ENCODE results near the gene JPH4. TPM values are rescaled to one million over a fixed set of nuclear protein-coding genes. Genes with fewer than 3 reads are reported as not detected.
"Not testable (repeated sequence)": the region's sequence is repeated elsewhere in the genome, so short reads cannot be mapped to it uniquely, and the experiment has no call there.

Gene JPH4
- total and polyA plus RNA-seq, 7 experiments from 2014 or later = 0.13 to 1.2 (median 0.16) TPM; not detected in 4

DNA sequence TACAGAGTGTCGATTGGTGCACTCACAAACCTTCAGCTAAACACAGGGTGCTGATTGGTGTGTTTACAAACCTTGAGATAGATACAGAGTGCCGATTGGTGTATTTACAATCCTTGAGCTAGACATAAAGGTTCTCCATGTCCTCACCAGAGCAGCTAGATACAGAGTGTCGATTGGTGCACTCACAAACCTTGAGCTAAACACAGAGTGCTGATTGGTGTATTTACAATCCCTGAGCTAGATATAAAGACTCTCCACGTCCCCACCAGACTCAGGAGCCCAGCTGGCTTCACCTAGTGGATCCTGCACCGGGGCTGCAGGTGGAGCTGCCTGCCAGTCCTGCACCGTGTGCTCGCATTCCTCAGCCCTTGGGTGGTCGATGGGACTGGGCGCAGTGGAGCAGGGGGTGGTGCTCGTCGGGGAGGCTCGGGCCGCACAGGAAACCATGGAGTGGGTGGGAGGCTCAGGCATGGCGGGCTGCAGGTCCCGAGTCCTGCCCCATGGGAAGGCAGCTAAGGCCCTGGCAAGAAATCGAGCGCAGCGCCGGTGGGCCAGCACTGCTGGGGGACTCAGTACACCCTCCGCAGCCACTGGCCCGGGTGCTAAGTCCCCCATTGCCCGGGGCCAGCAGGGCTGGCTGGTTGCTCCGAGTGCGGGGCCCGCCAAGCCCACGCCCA lies 6.1 kb upstream of the JPH4 start:
- H3K27me3 Mint-ChIP-seq = peaks cover 28 to 40% (median 31%) of the 10 kb centered on the region in 5 donors

DNA sequence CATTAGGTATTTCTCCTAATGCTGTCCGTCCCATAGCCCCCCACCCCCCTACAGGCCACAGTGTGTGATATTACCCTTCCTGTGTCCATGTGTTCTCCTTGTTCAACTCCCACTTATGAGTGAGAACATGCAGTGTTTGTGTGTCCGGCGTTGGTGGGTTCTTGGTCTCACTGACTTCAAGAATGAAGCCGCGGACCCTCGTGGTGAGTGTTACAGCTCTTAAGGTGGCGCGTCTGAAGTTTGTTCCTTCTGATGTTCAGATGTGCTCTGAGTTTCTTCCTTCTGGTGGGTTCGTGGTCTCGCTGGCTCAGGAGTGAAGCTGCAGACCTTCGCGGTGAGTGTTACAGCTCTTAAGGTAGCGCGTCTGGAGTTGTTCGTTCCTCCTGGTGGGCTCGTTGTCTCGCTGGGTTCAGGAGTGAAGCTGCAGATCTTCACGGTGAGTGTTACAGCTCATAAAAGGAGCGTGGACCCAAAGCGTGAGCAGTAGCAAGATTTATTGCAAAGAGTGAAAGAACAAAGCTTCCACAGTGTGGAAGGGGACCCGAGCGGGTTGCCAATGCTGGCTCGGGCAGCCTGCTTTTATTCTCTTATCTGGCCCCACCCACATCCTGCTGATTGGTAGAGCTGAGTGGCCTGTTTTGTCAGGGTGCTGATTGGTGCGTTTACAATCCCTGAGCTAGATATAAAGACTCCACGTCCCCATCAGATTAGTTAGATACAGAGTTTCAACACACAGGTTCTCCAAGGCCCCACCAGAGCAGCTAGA lies 5.4 kb upstream of the JPH4 start:
- H3K27ac ChIP-seq (ENCODE audit: low read depth, low read length); H3K36me3 ChIP-seq (ENCODE audit: control insufficient read depth in 2 of 3, insufficient read depth in 3 of 3, low read length in 3 of 3); DNase-seq; H3K4me3 Mint-ChIP-seq; H3K4me1 ChIP-seq (ENCODE audit: control insufficient read depth in 2 of 2, insufficient read depth in 2 of 2, low read length in 2 of 2); intact Hi-C loops (cut with micrococcal nuclease); H3K4me3 ChIP-seq (ENCODE audit: low read length); H3K9me3 Mint-ChIP-seq; POLR2A ChIA-PET; ATAC-seq; CTCF ChIA-PET; H3K27me3 ChIP-seq (ENCODE audit: control insufficient read depth in 2 of 2, insufficient read depth in 2 of 2, low read length in 2 of 2); H3K4me1 Mint-ChIP-seq; H3K36me3 Mint-ChIP-seq; H3K9me3 ChIP-seq (ENCODE audit: control insufficient read depth in 2 of 3, low read length in 3 of 3); H3K27ac Mint-ChIP-seq: not testable (repeated sequence)
- H3K27me3 Mint-ChIP-seq = peaks cover 34 to 45% (median 36%) of the 10 kb centered on the region in 5 donors

More for the DNA sequence above, 6.1 kb upstream of the JPH4 start:
- DNase-seq; ATAC-seq; H3K36me3 ChIP-seq (ENCODE audit: control insufficient read depth in 2 of 3, insufficient read depth in 3 of 3, low read length in 3 of 3); H3K36me3 Mint-ChIP-seq; H3K4me1 ChIP-seq (ENCODE audit: control insufficient read depth in 2 of 2, insufficient read depth in 2 of 2, low read length in 2 of 2); CTCF ChIA-PET; H3K27ac Mint-ChIP-seq; intact Hi-C loops (cut with micrococcal nuclease); H3K27ac ChIP-seq (ENCODE audit: low read depth, low read length); H3K4me3 ChIP-seq (ENCODE audit: low read length); H3K9me3 Mint-ChIP-seq; H3K9me3 ChIP-seq (ENCODE audit: control insufficient read depth in 2 of 3, low read length in 3 of 3); POLR2A ChIA-PET; H3K4me3 Mint-ChIP-seq; H3K27me3 ChIP-seq (ENCODE audit: control insufficient read depth in 2 of 2, insufficient read depth in 2 of 2, low read length in 2 of 2): not testable (repeated sequence)
- peaks cover 3 to 13% (median 9%) of the 10 kb centered on the region in 7 donors for H3K4me1 Mint-ChIP-seq

GRCh38 chr14:23582906-23583760 lies 4.5 kb upstream of the JPH4 start:
- no peak overlapping the region for H3K27ac Mint-ChIP-seq
- POLR2A ChIA-PET = interaction anchor here (0.7 kb wide), 2 partner anchors 11 to 14 kb away, joined by 3 to 4 read pairs; no protein-coding TSS in a partner anchor

GRCh38 chr14:23580948-23581281 lies 2.3 kb upstream of the JPH4 start:
- no peaks in the 10 kb centered on the region for H3K36me3 ChIP-seq (ENCODE audit: control insufficient read depth in 2 of 3, insufficient read depth in 3 of 3, low read length in 3 of 3)
- Mint-ChIP-seq H3K9me3 (peaks cover 0 to 2% (median 0%) of the 10 kb centered on the region in 11 donors), H3K27me3 (peaks cover 43 to 58% (median 49%) of the 10 kb centered on the region in 5 donors), H3K4me1 (peaks cover 8 to 23% (median 16%) of the 10 kb centered on the region in 7 donors), H3K4me3 (no peak overlapping the region), H3K27ac (no peak overlapping the region), H3K36me3 (no peaks in the 10 kb centered on the region)
- ATAC-seq (no peak), DNase-seq (no peak)
- H3K4me1 ChIP-seq (ENCODE audit: control insufficient read depth in 2 of 2, insufficient read depth in 2 of 2, low read length in 2 of 2) = peaks cover 0 to 7% of the 10 kb centered on the region in 2 donors
- ChIA-PET POLR2A (interaction anchor here (0.6 kb wide), 1 partner anchor 9 kb away, joined by 7 read pairs; no protein-coding TSS in a partner anchor), CTCF (interaction anchor here (0.6 to 0.9 kb wide), 2 partner anchors 19 to 51 kb away, joined by 3 read pairs; no protein-coding TSS in a partner anchor)
- intact Hi-C loops (cut with micrococcal nuclease) = no loop called here
- H3K4me3 ChIP-seq (ENCODE audit: low read length) = no peak overlapping the region
- H3K9me3 ChIP-seq (ENCODE audit: control insufficient read depth in 2 of 3, low read length in 3 of 3) = no peaks in the 10 kb centered on the region
- H3K27ac ChIP-seq (ENCODE audit: low read depth, low read length) = no peak overlapping the region
- H3K27me3 ChIP-seq (ENCODE audit: control insufficient read depth in 2 of 2, insufficient read depth in 2 of 2, low read length in 2 of 2) = peaks cover 0 to 14% of the 10 kb centered on the region in 2 donors

More at GRCh38 chr14:23582906-23583760, 4.5 kb upstream of the JPH4 start:
- no peak overlapping the region for H3K4me3 Mint-ChIP-seq
- peaks cover 41 to 52% (median 44%) of the 10 kb centered on the region in 5 donors for H3K27me3 Mint-ChIP-seq
- no peaks in the 10 kb centered on the region for H3K9me3 ChIP-seq (ENCODE audit: control insufficient read depth in 2 of 3, low read length in 3 of 3)
- no peak for ATAC-seq
- H3K36me3 Mint-ChIP-seq = no peaks in the 10 kb centered on the region
- H3K4me3 ChIP-seq (ENCODE audit: low read length) = no peak overlapping the region
- intact Hi-C loops (cut with micrococcal nuclease) = no loop called here
- CTCF ChIA-PET = interaction anchor here (0.9 kb wide), 1 partner anchor 347 kb away, joined by 3 read pairs; no protein-coding TSS in a partner anchor
- H3K27ac ChIP-seq (ENCODE audit: low read depth, low read length) = no peak overlapping the region
- peaks cover 0 to 7% of the 10 kb centered on the region in 2 donors for H3K4me1 ChIP-seq (ENCODE audit: control insufficient read depth in 2 of 2, insufficient read depth in 2 of 2, low read length in 2 of 2)
- DNase-seq = no peak
- peaks cover 0 to 13% (median 9%) of the 10 kb centered on the region in 7 donors for H3K4me1 Mint-ChIP-seq
- H3K36me3 ChIP-seq (ENCODE audit: control insufficient read depth in 2 of 3, insufficient read depth in 3 of 3, low read length in 3 of 3) = no peaks in the 10 kb centered on the region
- peaks cover 0 to 2% of the 10 kb centered on the region in 2 donors for H3K27me3 ChIP-seq (ENCODE audit: control insufficient read depth in 2 of 2, insufficient read depth in 2 of 2, low read length in 2 of 2)
- H3K9me3 Mint-ChIP-seq = peaks cover 0 to 2% (median 0%) of the 10 kb centered on the region in 11 donors

DNA sequence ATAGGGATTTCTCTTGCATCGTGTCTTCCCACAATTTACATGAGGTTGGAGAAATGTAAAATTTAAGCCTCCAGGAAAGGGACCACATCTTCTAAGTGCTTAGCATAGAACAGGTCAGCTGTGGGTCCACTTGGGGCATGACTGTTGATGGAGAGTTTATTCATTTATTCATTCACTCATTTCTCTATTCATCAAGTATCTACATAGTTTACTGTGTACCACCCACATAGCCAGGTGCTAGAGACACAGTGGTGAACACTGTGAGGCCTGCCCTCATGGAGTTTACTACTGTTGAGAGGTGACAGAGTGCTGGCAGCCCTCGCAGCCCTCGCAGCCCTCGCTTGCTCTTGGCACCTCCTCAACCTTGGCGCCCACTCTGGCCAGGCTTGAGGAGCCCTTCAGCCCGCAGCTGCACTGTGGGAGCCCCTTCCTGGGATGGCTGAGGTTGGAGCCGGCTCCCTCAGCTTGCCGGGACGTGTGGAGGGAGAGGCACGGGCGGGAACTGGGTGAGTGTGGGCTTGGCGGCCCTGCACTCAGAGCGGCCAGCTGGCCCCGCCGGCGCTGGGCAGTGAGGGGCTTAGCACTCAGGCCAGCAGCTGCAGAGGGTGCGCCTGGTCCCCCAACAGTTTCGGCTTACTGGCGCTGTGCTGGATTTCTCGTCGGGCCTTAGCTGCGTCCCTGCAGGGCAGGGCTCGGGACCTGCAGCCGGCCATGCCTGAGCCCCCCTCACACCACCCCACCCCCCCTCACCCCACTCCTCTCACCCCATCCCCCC lies 1.7 kb upstream of the JPH4 start:
- Mint-ChIP-seq H3K36me3 (no peaks in the 10 kb centered on the region), H3K9me3 (no peaks in the 10 kb centered on the region), H3K4me1 (peaks cover 8 to 24% (median 16%) of the 10 kb centered on the region in 7 donors), H3K27ac (no peak overlapping the region), H3K4me3 (no peak overlapping the region), H3K27me3 (peaks cover 40 to 57% (median 46%) of the 10 kb centered on the region in 5 donors)
- Histone ChIP-seq H3K36me3 (ENCODE audit: control insufficient read depth in 2 of 3, insufficient read depth in 3 of 3, low read length in 3 of 3) (no peaks in the 10 kb centered on the region), H3K4me1 (ENCODE audit: control insufficient read depth in 2 of 2, insufficient read depth in 2 of 2, low read length in 2 of 2) (peaks cover 0 to 7% of the 10 kb centered on the region in 2 donors), H3K27me3 (ENCODE audit: control insufficient read depth in 2 of 2, insufficient read depth in 2 of 2, low read length in 2 of 2) (peaks cover 0 to 14% of the 10 kb centered on the region in 2 donors), H3K27ac (ENCODE audit: low read depth, low read length) (no peak overlapping the region), H3K9me3 (ENCODE audit: control insufficient read depth in 2 of 3, low read length in 3 of 3) (no peaks in the 10 kb centered on the region), H3K4me3 (ENCODE audit: low read length) (no peak overlapping the region)
- CTCF ChIA-PET = interaction anchor here (0.6 to 0.9 kb wide), 2 partner anchors 19 to 52 kb away, joined by 3 read pairs; no protein-coding TSS in a partner anchor
- POLR2A ChIA-PET = interaction anchor here (0.6 kb wide), 1 partner anchor 10 kb away, joined by 7 read pairs; no protein-coding TSS in a partner anchor
- DNase-seq = no peak
- ATAC-seq = no peak
- intact Hi-C loops (cut with micrococcal nuclease) = no loop called here

- Histone ChIP-seq H3K9me3 (ENCODE audit: control insufficient read depth in 2 of 3, low read length in 3 of 3) (no peaks in the 10 kb centered on the region), H3K27ac (ENCODE audit: low read depth, low read length) (no peak overlapping the region), H3K4me1 (ENCODE audit: control insufficient read depth in 2 of 2, insufficient read depth in 2 of 2, low read length in 2 of 2) (peaks cover 0 to 7% of the 10 kb centered on the region in 2 donors), H3K36me3 (ENCODE audit: control insufficient read depth in 2 of 3, insufficient read depth in 3 of 3, low read length in 3 of 3) (no peaks in the 10 kb centered on the region), H3K4me3 (ENCODE audit: low read length) (no peak overlapping the region), H3K27me3 (ENCODE audit: control insufficient read depth in 2 of 2, insufficient read depth in 2 of 2, low read length in 2 of 2) (peaks cover 0 to 14% of the 10 kb centered on the region in 2 donors)
- ChIA-PET CTCF (no interaction called here), POLR2A (no interaction called here)
- intact Hi-C loops (cut with micrococcal nuclease) = no loop called here
- H3K27ac Mint-ChIP-seq = no peak overlapping the region
- DNase-seq = no peak
- peaks cover 46 to 63% (median 51%) of the 10 kb centered on the region in 5 donors for H3K27me3 Mint-ChIP-seq
- peaks cover 8 to 29% (median 16%) of the 10 kb centered on the region in 7 donors for H3K4me1 Mint-ChIP-seq
- no peak for ATAC-seq
- H3K36me3 Mint-ChIP-seq = no peaks in the 10 kb centered on the region
- peak overlapping the region in 2 of 10 donors; percentile 14 to 16 for H3K4me3 Mint-ChIP-seq
- H3K9me3 Mint-ChIP-seq = peaks cover 0 to 2% (median 0%) of the 10 kb centered on the region in 11 donors
Measured at GRCh38 chr14:23579739-23580138, 1.1 kb upstream of the JPH4 start.
